CD4-positive, alpha-beta T cell (primary cell): ENCODE results near the gene SKAP1. TPM values are rescaled to one million over a fixed set of nuclear protein-coding genes. Genes with fewer than 3 reads are reported as not detected.
A peak's percentile ranks its signal among the peaks of the same experiment; 100 is the strongest.

ENCODE experiments used
- ATAC-seq: fragments of 200-7000 bp; cut with Tn5 transposase; one replicate; pipeline ENCODE4 v1.10.0; 2022; ENCODE audit warnings: mild to moderate bottlenecking; ENCODE audit not compliant: poor library complexity
- CTCF ChIA-PET: fragments of 350-600 bp; sonication (Branson Sonifier 250); formaldehyde crosslinking; loops from one replicate; lab custom pipeline; 2021; ENCODE audit warnings: antibody characterized with exemption, inconsistent platforms; lab: Charles Lee
- POLR2A ChIA-PET: fragments of 350-600 bp; sonication (Branson Sonifier 250); formaldehyde crosslinking; loops from one replicate; lab custom pipeline; 2021; ENCODE audit warnings: antibody characterized with exemption, inconsistent platforms; lab: Charles Lee
- DNase-seq, 14 experiments: peaks; one replicate each; pipeline ENCODE4 v3.0.0-alpha.2; 2013 to 2020; ENCODE audit warnings: mixed read lengths in 2 of 14
- H3K27ac ChIP-seq, 2 donors: one replicate each; pipeline versions ENCODE4 v1.5.1 to v1.7.0; 2013; ENCODE audit warnings: low read length in 2 of 2, low read depth in 1 of 2, mild to moderate bottlenecking in 1 of 2
- H3K27me3 ChIP-seq, 2 experiments: 1 replicate in 1 of 2; 2 replicates in 1 of 2; pipeline versions ENCODE4 v1.6.1 to v1.7.0; 2013; ENCODE audit warnings: low read length in 2 of 2, control low read depth in 1 of 2, mild to moderate bottlenecking in 1 of 2, moderate library complexity in 1 of 2; ENCODE audit not compliant: insufficient read depth in 2 of 2, control insufficient read depth in 1 of 2
- H3K36me3 ChIP-seq: one replicate; pipeline ENCODE4 v1.6.1; 2013; ENCODE audit warnings: low read length, control low read depth; ENCODE audit not compliant: insufficient read depth
- H3K4me1 ChIP-seq: one replicate; pipeline ENCODE4 v1.6.1; 2013; ENCODE audit warnings: low read length, control low read depth; ENCODE audit not compliant: insufficient read depth
- H3K4me3 ChIP-seq: one replicate; pipeline ENCODE4 v1.5.1; 2013; ENCODE audit warnings: mild to moderate bottlenecking, low read length, moderate library complexity
- H3K9me3 ChIP-seq, 2 experiments: 1 replicate in 1 of 2; 2 replicates in 1 of 2; pipeline versions ENCODE4 v1.6.1 to v1.7.0; 2013; ENCODE audit warnings: low read length in 2 of 2, mild to moderate bottlenecking in 2 of 2, control low read depth in 1 of 2, moderate library complexity in 1 of 2; ENCODE audit not compliant: control insufficient read depth in 1 of 2, insufficient read depth in 1 of 2
- H3K27ac Mint-ChIP-seq: one replicate; pipeline ENCODE4 v1.8.0; 2020; ENCODE audit warnings: mixed read lengths
- H3K27me3 Mint-ChIP-seq: one replicate; pipeline ENCODE4 v1.8.0; 2021; ENCODE audit warnings: mixed read lengths
- H3K36me3 Mint-ChIP-seq: one replicate; pipeline ENCODE4 v1.8.0; 2021; ENCODE audit warnings: low read depth, mixed read lengths
- H3K4me1 Mint-ChIP-seq: one replicate; pipeline ENCODE4 v1.8.0; 2021; ENCODE audit warnings: low read depth, mixed read lengths
- H3K4me3 Mint-ChIP-seq: one replicate; pipeline ENCODE4 v1.8.0; 2020; ENCODE audit warnings: mild to moderate bottlenecking, mixed read lengths
- H3K9me3 Mint-ChIP-seq: one replicate; pipeline ENCODE4 v1.8.0; 2020; ENCODE audit warnings: mixed read lengths
- intact Hi-C, 2 experiments: fragments of 100-400 bp; cut with DNase I in 1 of 2; cut with micrococcal nuclease in 1 of 2; formaldehyde crosslinking; loops; one replicate each; pipeline versions ENCODE4 v1.15.1 to v1.9.0; 2023 to 2025; cut with DNase I, micrococcal nuclease
- total RNA-seq, 174 experiments: library from RNA in 2 of 174; stranded (reverse) in 2 of 174; gene quantifications; one replicate each; pipeline ENCODE4 v1.2.3 and lab custom pipeline; 2021 to 2026
- TF ChIP-seq, protein P1 (sequence below): fragments of 200-600 bp; IDR thresholded peaks from one replicate; pipeline ENCODE4 v1.8.0; 2022; ENCODE audit warnings: antibody characterized with exemption, mild to moderate bottlenecking

SKAP1 gene
- total RNA-seq, 2 experiments from 2014 or later, result 92.0 to 95.1 TPM

DNA sequence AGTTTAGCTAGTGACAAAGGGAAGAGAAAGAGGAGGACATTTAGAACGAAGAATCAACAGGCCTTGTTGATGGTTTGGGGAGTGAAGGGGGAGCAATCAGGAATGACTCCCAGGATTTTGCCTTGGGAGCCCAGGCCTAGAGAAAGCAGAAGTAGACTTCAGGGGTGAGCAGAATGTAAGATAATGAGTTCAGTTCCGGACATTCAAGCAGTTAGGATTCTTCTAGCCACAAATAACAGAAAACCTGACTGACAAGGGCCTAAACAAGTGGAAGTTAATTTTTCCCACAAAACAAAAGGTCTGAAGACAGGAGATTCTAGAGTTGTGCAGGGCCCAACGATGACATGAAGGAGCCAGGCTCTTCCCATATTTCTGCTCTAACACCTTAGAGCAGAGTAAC is 45.9 kb downstream of the SKAP1 start:
- H3K9me3 Mint-ChIP-seq, result no peaks in the 10 kb centered on the region
- intact Hi-C loops, result no loop called here
- H3K4me3 Mint-ChIP-seq, result no peak overlapping the region
- CTCF ChIA-PET, result interaction anchor here (1.0 to 1.4 kb wide), 2 partner anchors 32 to 33 kb away, joined by 5 read pairs; no protein-coding TSS in a partner anchor
- H3K36me3 Mint-ChIP-seq, result peaks cover 83% of the 10 kb centered on the region
- no peak for ATAC-seq
- no peaks in the 10 kb centered on the region for H3K27me3 Mint-ChIP-seq
- Histone ChIP-seq H3K4me3 (no peak overlapping the region), H3K9me3 (no peaks in the 10 kb centered on the region), H3K4me1 (peaks cover 12% of the 10 kb centered on the region), H3K27me3 (no peaks in the 10 kb centered on the region), H3K36me3 (peaks cover 52% of the 10 kb centered on the region), H3K27ac (no peak overlapping the region)
- DNase-seq, result no peak
- TF ChIP-seq, protein P1, sequence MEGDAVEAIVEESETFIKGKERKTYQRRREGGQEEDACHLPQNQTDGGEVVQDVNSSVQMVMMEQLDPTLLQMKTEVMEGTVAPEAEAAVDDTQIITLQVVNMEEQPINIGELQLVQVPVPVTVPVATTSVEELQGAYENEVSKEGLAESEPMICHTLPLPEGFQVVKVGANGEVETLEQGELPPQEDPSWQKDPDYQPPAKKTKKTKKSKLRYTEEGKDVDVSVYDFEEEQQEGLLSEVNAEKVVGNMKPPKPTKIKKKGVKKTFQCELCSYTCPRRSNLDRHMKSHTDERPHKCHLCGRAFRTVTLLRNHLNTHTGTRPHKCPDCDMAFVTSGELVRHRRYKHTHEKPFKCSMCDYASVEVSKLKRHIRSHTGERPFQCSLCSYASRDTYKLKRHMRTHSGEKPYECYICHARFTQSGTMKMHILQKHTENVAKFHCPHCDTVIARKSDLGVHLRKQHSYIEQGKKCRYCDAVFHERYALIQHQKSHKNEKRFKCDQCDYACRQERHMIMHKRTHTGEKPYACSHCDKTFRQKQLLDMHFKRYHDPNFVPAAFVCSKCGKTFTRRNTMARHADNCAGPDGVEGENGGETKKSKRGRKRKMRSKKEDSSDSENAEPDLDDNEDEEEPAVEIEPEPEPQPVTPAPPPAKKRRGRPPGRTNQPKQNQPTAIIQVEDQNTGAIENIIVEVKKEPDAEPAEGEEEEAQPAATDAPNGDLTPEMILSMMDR, result no peak
- H3K4me1 Mint-ChIP-seq, result peaks cover 64% of the 10 kb centered on the region
- POLR2A ChIA-PET, result interaction anchor here (0.7 kb wide), 1 partner anchor 60 kb away, joined by 3 read pairs; no protein-coding TSS in a partner anchor
- H3K27ac Mint-ChIP-seq, result peak overlapping the region; percentile 40

DNA sequence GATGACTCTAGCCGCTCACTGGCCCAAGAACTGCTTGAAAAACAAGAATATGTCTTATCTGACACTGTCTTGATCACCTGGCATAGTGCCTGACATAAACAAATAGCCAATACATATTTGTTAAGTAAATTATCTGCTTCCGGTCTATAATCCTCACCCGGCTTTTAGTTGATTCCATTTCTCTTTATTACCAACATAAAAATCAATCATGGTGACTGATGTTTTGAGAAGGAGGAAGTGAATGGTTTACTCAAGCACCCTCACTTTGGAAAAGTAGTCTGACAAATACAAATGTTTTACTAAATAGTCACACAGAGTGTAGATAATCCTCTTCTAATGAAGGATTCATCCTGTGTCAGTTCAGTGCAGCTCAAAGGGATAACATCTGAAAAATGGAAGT is 47.0 kb downstream of the SKAP1 start:
- CTCF ChIA-PET, result interaction anchor here (1.0 to 1.5 kb wide), 3 partner anchors 16 to 34 kb away, joined by 3 to 5 read pairs (median 4); no protein-coding TSS in a partner anchor
- POLR2A ChIA-PET, result no interaction called here
- no peak overlapping the region for H3K27ac ChIP-seq
- Mint-ChIP-seq H3K9me3 (no peaks in the 10 kb centered on the region), H3K4me3 (no peak overlapping the region), H3K36me3 (peaks cover 73% of the 10 kb centered on the region), H3K27ac (no peak overlapping the region), H3K4me1 (peaks cover 61% of the 10 kb centered on the region), H3K27me3 (no peaks in the 10 kb centered on the region)
- H3K4me3 ChIP-seq, result no peak overlapping the region
- H3K36me3 ChIP-seq, result peaks cover 49% of the 10 kb centered on the region
- no peaks in the 10 kb centered on the region for H3K9me3 ChIP-seq
- peaks cover 20% of the 10 kb centered on the region for H3K4me1 ChIP-seq
- no peaks in the 10 kb centered on the region for H3K27me3 ChIP-seq
- DNase-seq (no peak), ATAC-seq (no peak)
- TF ChIP-seq, protein P1, result no peak
- intact Hi-C loops, result no loop called here

DNA sequence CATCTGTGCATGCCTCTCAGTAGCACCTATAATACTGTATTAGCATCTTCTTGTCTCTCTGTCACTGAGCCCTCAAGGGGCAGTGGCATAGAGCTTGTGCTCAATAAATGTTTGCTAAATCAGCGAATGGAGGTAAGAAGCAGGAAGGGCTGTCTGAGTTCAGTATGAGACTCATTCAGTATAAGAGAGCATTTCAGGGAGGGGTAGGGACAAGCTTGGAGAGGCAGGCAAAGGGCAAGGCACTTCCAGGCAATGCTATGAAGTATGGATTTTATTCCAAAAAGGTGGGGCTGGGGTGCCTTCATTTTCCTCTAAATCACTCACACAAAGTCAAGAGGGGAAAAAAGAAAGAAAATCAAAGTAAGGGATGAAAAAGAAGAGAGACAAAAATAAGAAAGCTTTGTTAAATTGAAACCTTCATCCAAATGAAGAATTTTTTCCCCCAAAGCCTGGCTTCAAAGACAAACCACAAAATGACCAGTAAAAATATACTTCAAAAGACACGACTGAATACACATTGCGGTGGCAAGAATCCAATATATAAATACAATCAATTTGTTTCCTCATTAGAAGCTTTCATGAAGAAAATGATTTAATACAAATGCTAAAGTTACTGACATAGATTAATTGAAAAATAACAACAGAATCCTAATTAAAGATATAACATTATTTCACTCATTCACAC is 51.2 kb downstream of the SKAP1 start:
- CTCF ChIA-PET, result interaction anchor here (0.7 to 2.4 kb wide), 5 partner anchors 10 to 78 kb away, joined by 3 to 10 read pairs (median 6); no protein-coding TSS in a partner anchor
- H3K4me3 ChIP-seq, result no peak overlapping the region
- TF ChIP-seq, protein P1, result no peak
- H3K36me3 Mint-ChIP-seq, result peaks cover 37% of the 10 kb centered on the region
- ATAC-seq (no peak), DNase-seq (no peak)
- no peak overlapping the region for H3K27ac Mint-ChIP-seq
- H3K4me1 Mint-ChIP-seq, result peaks cover 36% of the 10 kb centered on the region
- no peaks in the 10 kb centered on the region for H3K27me3 Mint-ChIP-seq
- H3K4me3 Mint-ChIP-seq, result no peak overlapping the region
- no peaks in the 10 kb centered on the region for H3K9me3 Mint-ChIP-seq
- POLR2A ChIA-PET, result interaction anchor here (1.1 to 1.3 kb wide), 3 partner anchors 10 to 62 kb away, joined by 3 read pairs; no protein-coding TSS in a partner anchor
- no peak overlapping the region for H3K27ac ChIP-seq
- H3K27me3 ChIP-seq, result no peaks in the 10 kb centered on the region
- peaks cover 22% of the 10 kb centered on the region for H3K4me1 ChIP-seq
- peaks cover 63% of the 10 kb centered on the region for H3K36me3 ChIP-seq
- H3K9me3 ChIP-seq, result no peaks in the 10 kb centered on the region
- intact Hi-C loops, result no loop called here
